ENCODE measurements around the gene HAP1.
A peak's percentile ranks its signal among the peaks of the same experiment; 100 is the strongest.
"Not testable (repeated sequence)": the region's sequence is repeated elsewhere in the genome, so short reads cannot be mapped to it uniquely, and the experiment has no call there.

HAP1 gene

GRCh38 chr17:41734139-41734948 lies at the start of gene HAP1:
Gene HAP1, minus strand, starts transcription at chr17:41734643. Its CDS starts 9 bp downstream, at chr17:41734634.
- peak; percentile 36 for DNase-seq (ENCODE audit: low spot score)

GRCh38 chr17:41782142-41782541 lies 47.7 kb upstream of the HAP1 start:
- no peak for DNase-seq (ENCODE audit: low spot score)

GRCh38 chr17:41781404-41782110 lies 47.1 kb upstream of the HAP1 start:
- no peak for DNase-seq (ENCODE audit: low spot score)

- no peak for DNase-seq (ENCODE audit: low spot score)
Observed at GRCh38 chr17:41779954-41780353, 45.5 kb upstream of the HAP1 start.

GRCh38 chr17:41777574-41778188 lies 43.2 kb upstream of the HAP1 start:
- DNase-seq (ENCODE audit: low spot score), result no peak

- DNase-seq (ENCODE audit: low spot score), result no peak
Observed at GRCh38 chr17:41777157-41777573, 42.7 kb upstream of the HAP1 start.

GRCh38 chr17:41776262-41776900 lies 41.9 kb upstream of the HAP1 start:
- DNase-seq (ENCODE audit: low spot score), result not testable (repeated sequence)

GRCh38 chr17:41775394-41776226 lies 41.2 kb upstream of the HAP1 start:
- DNase-seq (ENCODE audit: low spot score), result no peak

GRCh38 chr17:41773731-41774193 lies 39.3 kb upstream of the HAP1 start:
- DNase-seq (ENCODE audit: low spot score), result no peak

- no peak for DNase-seq (ENCODE audit: low spot score)
Observed at GRCh38 chr17:41773190-41773588, 38.7 kb upstream of the HAP1 start.

- DNase-seq (ENCODE audit: low spot score), result no peak
Observed at GRCh38 chr17:41772586-41773189, 38.2 kb upstream of the HAP1 start.

GRCh38 chr17:41772218-41772585 lies 37.8 kb upstream of the HAP1 start:
- DNase-seq (ENCODE audit: low spot score), result no peak

- DNase-seq (ENCODE audit: low spot score), result peak; percentile 73
Observed at GRCh38 chr17:41771389-41772206, 37.2 kb upstream of the HAP1 start.

GRCh38 chr17:41769985-41770384 lies 35.5 kb upstream of the HAP1 start:
- DNase-seq (ENCODE audit: low spot score), result no peak

- no peak for DNase-seq (ENCODE audit: low spot score)
Observed at GRCh38 chr17:41769346-41769862, 35.0 kb upstream of the HAP1 start.

- DNase-seq (ENCODE audit: low spot score), result no peak
Observed at GRCh38 chr17:41768682-41769288, 34.3 kb upstream of the HAP1 start.

GRCh38 chr17:41767324-41768042 lies 33.0 kb upstream of the HAP1 start:
- DNase-seq (ENCODE audit: low spot score), result no peak

GRCh38 chr17:41766135-41766534 lies 31.7 kb upstream of the HAP1 start:
- no peak for DNase-seq (ENCODE audit: low spot score)

GRCh38 chr17:41763327-41763726 lies 28.9 kb upstream of the HAP1 start:
- no peak for DNase-seq (ENCODE audit: low spot score)

Data from germinal center (tissue), 1 donor.